Suprapubic skin (tissue), 4 donors: ENCODE measurements around the gene KDM2B.
"Not testable (repeated sequence)": the region's sequence is repeated elsewhere in the genome, so short reads cannot be mapped to it uniquely, and the experiment has no call there.

Experiments used
- EP300 ChIP-seq: sonication (generic); formaldehyde crosslinking; IDR thresholded peaks from one replicate; pipeline ENCODE4 v1.6.1; 2017; ENCODE audit warnings: antibody characterized with exemption
- POLR2A ChIP-seq, 2 donors: fragments of 450-650 bp; IDR thresholded peaks; one replicate each; pipeline ENCODE4 v1.6.1; 2017; ENCODE audit warnings: antibody characterized with exemption in 2 of 2, mild to moderate bottlenecking in 2 of 2, moderate library complexity in 2 of 2
- POLR2AphosphoS5 ChIP-seq, 3 donors: sonication (generic); formaldehyde crosslinking; IDR thresholded peaks; one replicate each; pipeline ENCODE4 v1.6.1; 2017; ENCODE audit warnings: antibody characterized with exemption in 3 of 3
- TF ChIP-seq, protein P1 (sequence below), 2 donors: fragments of 200-600 bp in 1 of 2; fragments of 450-650 bp in 1 of 2; sonication (generic) in 1 of 2; IDR thresholded peaks; one replicate each; pipeline ENCODE4 v1.5.1; 2016 to 2019; ENCODE audit warnings: antibody characterized with exemption in 2 of 2, mild to moderate bottlenecking in 1 of 2, moderate library complexity in 1 of 2

DNA sequence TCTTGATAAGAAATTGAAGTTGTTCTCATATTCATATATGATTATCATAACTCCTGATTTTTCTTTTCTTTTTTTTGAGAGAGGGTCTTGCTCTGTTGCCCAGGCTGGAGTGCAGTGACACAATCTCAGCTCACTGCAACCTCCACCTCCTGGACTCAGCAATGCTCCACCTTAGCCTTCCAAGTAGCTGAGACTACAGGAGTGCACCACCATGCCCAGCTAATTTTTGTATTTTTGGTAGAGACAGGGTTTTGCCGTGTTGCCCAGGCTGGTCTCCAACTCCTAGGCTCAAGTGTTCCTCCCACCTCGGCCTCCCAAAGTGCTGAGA lies 2.5 kb upstream of the KDM2B start:
- TF ChIP-seq POLR2AphosphoS5 (IDR thresholded peaks at IDR 0.05); POLR2A (IDR thresholded peaks at IDR 0.05); EP300: not testable (repeated sequence)
- TF ChIP-seq, protein P1, sequence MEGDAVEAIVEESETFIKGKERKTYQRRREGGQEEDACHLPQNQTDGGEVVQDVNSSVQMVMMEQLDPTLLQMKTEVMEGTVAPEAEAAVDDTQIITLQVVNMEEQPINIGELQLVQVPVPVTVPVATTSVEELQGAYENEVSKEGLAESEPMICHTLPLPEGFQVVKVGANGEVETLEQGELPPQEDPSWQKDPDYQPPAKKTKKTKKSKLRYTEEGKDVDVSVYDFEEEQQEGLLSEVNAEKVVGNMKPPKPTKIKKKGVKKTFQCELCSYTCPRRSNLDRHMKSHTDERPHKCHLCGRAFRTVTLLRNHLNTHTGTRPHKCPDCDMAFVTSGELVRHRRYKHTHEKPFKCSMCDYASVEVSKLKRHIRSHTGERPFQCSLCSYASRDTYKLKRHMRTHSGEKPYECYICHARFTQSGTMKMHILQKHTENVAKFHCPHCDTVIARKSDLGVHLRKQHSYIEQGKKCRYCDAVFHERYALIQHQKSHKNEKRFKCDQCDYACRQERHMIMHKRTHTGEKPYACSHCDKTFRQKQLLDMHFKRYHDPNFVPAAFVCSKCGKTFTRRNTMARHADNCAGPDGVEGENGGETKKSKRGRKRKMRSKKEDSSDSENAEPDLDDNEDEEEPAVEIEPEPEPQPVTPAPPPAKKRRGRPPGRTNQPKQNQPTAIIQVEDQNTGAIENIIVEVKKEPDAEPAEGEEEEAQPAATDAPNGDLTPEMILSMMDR (IDR thresholded peaks at IDR 0.05), result not testable (repeated sequence)
